Left lung (tissue), 10 donors: ENCODE data around the gene BRD7. TPM values are rescaled to one million over a fixed set of nuclear protein-coding genes. Genes with fewer than 3 reads are reported as not detected.

Experiments used
- ATAC-seq: fragments of 200-7000 bp; cut with Tn5 transposase; one replicate; pipeline ENCODE4 v1.9.1; 2020; ENCODE audit warnings: moderate library complexity
- DNase-seq, 4 donors: peaks; one replicate each; pipeline ENCODE4 v3.0.0-alpha.2; 2013 to 2020
- H3K27ac ChIP-seq, 2 donors: fragments of 200-600 bp; sonication (generic) in 1 of 2; one replicate each; pipeline versions ENCODE4 v1.5.0 to v1.8.0; 2020 to 2021
- H3K27me3 ChIP-seq, 2 donors: fragments of 200-600 bp; sonication (generic) in 1 of 2; one replicate each; pipeline versions ENCODE4 v1.5.0 to v1.8.0; 2020 to 2021
- H3K36me3 ChIP-seq, 2 donors: fragments of 200-600 bp; sonication (generic) in 1 of 2; one replicate each; pipeline versions ENCODE4 v1.5.0 to v1.8.0; 2020 to 2021
- H3K4me1 ChIP-seq, 2 donors: fragments of 200-600 bp; one replicate each; pipeline ENCODE4 v1.8.0; 2021
- H3K4me3 ChIP-seq, 2 donors: fragments of 200-600 bp; sonication (generic) in 1 of 2; one replicate each; pipeline versions ENCODE4 v1.5.0 to v1.8.0; 2020 to 2021; ENCODE audit warnings: mild to moderate bottlenecking in 1 of 2
- H3K9me3 ChIP-seq, 2 donors: fragments of 200-600 bp; sonication (generic) in 1 of 2; one replicate each; pipeline versions ENCODE4 v1.5.0 to v1.8.0; 2020 to 2021
- intact Hi-C, 2 donors: fragments of 100-400 bp; cut with DNase I; formaldehyde crosslinking; loops; one replicate each; pipeline versions ENCODE4 v1.11.2 to v1.14.2; 2022
- polyA plus RNA-seq, 6 donors: library from polyadenylated mRNA; unstranded; fragments of 120-200 nt; gene quantifications; one replicate each; pipeline ENCODE4 v1.2.1, GENCODE V29; 2013; ENCODE audit not compliant: insufficient read length in 6 of 6
- total RNA-seq, 2 donors: library from RNA; stranded (reverse); fragmentation: NEBNext Ultra II Directional; extraction: Animal tissue kit (Norgen Biotek cat#: 25700); gene quantifications; one replicate each; pipeline ENCODE4 v1.2.1, GENCODE V29; 2021
- TF ChIP-seq, protein P1 (sequence below), 2 donors: fragments of 200-600 bp; sonication (generic) in 1 of 2; IDR thresholded peaks; one replicate each; pipeline versions ENCODE4 v1.5.0 to v1.8.0; 2021; ENCODE audit warnings: antibody characterized with exemption in 2 of 2
- donor health status: DM: no; HTN: yes; CAD: no.
- donor health status: DM: no; HTN: no; CAD: no.

Gene BRD7
- total and polyA plus RNA-seq, 8 donors, result 59.8 to 113 (median 97.6) TPM

DNA sequence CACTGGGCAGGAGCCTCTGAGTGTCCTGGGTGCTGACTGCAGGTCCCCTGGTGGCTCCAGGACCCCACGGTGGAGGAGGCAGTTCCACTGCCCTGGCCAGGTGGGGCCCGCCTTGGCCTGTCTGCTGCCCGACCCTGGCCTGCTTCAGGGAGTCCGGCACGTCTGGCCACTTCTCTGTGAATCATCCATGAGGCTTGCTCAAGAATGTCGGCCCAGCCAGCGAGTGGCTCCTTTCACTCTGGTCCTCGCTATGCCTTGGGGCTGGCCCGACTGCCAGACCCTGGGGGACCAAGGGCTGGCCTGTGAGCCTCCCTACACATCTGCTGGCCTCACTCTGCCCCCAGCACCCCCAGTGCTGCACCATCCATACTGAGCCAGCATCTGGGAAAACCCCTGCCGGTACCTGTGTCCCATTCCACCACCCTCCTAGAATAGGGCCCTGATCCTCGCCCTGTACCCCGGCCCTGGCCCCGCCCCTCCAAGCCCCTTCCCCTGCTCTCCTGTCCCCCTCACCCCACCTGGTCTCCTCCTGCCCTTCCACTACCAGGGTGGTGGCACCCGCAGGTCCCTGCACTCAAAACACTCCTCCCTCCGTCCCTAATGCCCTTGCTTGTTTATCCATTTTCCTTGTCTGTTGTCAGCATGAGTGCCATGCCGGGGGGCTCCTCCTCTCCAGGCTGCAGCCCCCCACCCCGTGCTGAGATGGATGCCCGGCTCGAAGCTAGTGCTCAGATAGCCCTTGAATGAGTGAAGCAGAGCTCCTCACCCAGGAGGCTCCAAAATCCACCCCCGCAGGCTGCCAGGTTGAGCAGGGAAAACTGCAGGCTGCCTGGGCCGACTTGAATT, 66.9 kb downstream of the BRD7 start:
- intact Hi-C loops, result no loop called here
- H3K4me1 ChIP-seq, result peaks cover 3 to 21% of the 10 kb centered on the region in 2 donors
- peaks cover 0 to 100% of the 10 kb centered on the region in 2 donors for H3K36me3 ChIP-seq
- no peaks in the 10 kb centered on the region for H3K27me3 ChIP-seq
- peak in 2 of 4 donors; percentile 63 to 79 for DNase-seq
- TF ChIP-seq, protein P1, sequence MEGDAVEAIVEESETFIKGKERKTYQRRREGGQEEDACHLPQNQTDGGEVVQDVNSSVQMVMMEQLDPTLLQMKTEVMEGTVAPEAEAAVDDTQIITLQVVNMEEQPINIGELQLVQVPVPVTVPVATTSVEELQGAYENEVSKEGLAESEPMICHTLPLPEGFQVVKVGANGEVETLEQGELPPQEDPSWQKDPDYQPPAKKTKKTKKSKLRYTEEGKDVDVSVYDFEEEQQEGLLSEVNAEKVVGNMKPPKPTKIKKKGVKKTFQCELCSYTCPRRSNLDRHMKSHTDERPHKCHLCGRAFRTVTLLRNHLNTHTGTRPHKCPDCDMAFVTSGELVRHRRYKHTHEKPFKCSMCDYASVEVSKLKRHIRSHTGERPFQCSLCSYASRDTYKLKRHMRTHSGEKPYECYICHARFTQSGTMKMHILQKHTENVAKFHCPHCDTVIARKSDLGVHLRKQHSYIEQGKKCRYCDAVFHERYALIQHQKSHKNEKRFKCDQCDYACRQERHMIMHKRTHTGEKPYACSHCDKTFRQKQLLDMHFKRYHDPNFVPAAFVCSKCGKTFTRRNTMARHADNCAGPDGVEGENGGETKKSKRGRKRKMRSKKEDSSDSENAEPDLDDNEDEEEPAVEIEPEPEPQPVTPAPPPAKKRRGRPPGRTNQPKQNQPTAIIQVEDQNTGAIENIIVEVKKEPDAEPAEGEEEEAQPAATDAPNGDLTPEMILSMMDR (IDR thresholded peaks at IDR 0.05), result no peak
- no peak overlapping the region for H3K4me3 ChIP-seq
- H3K9me3 ChIP-seq, result no peaks in the 10 kb centered on the region
- ATAC-seq, result peak; percentile 67
- peak overlapping the region in 1 of 2 donors; percentile 13 for H3K27ac ChIP-seq

DNA sequence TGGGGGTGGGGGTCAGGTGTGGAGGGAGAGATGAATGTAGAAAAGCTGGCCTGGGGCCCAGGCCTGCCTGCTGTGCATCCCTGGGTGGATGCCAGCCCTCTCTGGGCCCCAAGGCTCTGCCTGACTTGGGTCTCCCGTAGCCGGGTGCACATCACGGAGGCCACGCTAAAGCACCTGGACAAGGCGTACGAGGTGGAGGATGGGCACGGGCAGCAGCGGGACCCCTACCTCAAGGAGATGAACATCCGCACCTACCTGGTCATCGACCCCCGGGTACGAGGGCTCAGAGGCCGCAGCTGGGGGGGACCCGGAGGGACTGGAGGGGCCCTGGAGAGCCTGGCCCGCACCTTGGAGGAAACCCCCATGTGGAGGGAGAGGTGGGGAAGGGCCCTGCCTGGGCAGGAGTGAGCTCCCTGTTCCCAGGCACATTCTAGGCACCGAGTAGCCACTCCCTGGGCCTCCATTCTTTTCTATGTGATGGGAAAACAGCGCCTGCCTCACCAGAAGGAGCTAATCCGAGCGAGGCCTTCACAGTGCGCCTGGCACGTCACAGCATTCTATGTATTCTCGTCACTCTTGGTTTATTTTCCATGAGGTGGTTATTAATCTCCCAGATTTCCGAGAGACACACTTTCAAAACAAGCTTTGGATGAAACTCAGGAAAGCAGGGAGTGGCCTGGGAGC, 67.7 kb downstream of the BRD7 start:
- peak in 2 of 4 donors; percentile 32 to 61 for DNase-seq
- no peak for ATAC-seq
- H3K9me3 ChIP-seq, result no peaks in the 10 kb centered on the region
- intact Hi-C loops, result no loop called here
- H3K27ac ChIP-seq, result peak overlapping the region in 1 of 2 donors; percentile 13
- peaks cover 3 to 21% of the 10 kb centered on the region in 2 donors for H3K4me1 ChIP-seq
- TF ChIP-seq, protein P1 (IDR thresholded peaks at IDR 0.05), result no peak
- no peaks in the 10 kb centered on the region for H3K27me3 ChIP-seq
- no peak overlapping the region for H3K4me3 ChIP-seq
- peaks cover 0 to 100% of the 10 kb centered on the region in 2 donors for H3K36me3 ChIP-seq

DNA sequence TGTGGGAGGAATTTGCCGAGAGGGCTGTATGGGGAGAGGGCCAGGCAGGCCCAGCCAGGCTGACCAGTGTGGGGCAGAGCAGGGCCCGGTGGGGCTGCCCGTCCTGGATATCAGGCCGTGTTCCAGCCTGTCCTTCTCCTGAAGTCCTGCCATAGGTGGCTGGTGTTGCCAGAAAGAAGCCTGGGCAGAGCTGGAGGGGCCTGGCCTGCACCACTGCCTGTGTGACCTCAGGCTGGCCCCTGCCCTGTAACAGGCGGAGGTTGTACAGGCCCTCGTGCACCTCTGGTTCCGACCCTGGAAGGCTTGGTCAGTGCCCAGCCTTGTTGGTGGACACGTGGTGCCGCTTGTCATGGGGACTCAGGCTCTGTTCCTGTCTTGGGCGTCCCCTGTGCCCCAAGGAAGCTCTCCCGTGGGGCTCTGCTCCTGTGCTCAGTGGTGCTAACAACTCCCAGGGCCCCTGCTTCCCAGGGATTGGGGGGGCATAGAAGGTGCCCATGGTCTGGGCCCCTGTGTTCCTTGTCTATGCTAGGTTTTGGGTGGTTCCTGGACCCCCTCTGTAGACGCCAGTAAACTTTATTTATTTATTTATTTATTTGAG, 69.2 kb downstream of the BRD7 start:
- Histone ChIP-seq H3K9me3 (no peaks in the 10 kb centered on the region), H3K4me3 (no peak overlapping the region), H3K27me3 (no peaks in the 10 kb centered on the region), H3K36me3 (peaks cover 0 to 99% of the 10 kb centered on the region in 2 donors), H3K4me1 (peaks cover 3 to 21% of the 10 kb centered on the region in 2 donors), H3K27ac (no peak overlapping the region)
- TF ChIP-seq, protein P1 (IDR thresholded peaks at IDR 0.05), result no peak
- intact Hi-C loops, result no loop called here
- ATAC-seq (no peak), DNase-seq (peak in 2 of 4 donors; percentile 25 to 53)

DNA sequence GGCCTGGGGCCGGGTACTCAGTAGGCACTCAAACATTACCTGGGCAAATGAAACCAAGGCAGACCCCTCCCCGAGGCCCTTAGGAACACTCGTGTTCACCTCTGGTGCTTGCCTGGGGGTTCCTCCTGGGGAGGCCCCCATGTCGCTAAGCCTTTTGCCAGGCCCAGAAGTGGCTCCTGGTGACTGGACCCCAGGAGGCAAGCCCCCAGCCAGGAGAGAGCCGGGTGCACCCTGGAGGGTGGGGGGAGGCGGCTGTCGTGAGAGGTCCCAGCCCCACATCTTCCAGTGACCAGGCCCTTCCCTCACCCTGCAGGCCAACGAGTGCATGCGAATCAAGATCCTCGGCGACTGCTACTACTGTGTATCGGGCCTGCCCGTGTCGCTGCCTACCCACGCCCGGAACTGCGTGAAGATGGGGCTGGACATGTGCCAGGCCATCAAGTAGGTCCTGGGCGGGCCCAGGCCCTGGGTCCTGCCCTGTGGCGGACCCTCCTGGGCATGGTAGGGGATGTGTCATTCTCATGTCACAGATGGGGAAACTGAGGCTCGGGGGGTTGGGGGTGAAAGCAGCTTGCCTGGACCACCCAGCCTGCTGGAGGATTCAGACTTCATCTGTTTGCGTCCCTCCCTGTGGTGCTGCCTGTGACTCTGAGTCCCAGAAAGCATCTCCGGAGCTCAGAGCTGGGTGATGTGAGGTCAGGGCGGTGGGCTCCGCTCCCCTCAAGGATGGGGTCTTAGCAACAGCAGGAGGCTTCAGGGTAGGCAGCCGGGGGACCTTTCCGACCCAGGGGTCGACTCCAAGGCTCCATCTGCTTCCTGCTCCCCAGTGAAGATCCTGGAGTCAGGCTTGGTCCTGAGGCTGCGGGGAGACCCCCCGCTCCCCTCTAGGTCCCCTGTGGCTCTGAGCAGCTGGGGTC, 69.9 kb downstream of the BRD7 start:
- Histone ChIP-seq H3K27ac (no peak overlapping the region), H3K4me3 (no peak overlapping the region), H3K36me3 (peaks cover 0 to 99% of the 10 kb centered on the region in 2 donors), H3K27me3 (no peaks in the 10 kb centered on the region), H3K9me3 (no peaks in the 10 kb centered on the region), H3K4me1 (peaks cover 0 to 18% of the 10 kb centered on the region in 2 donors)
- DNase-seq, result peak in 2 of 4 donors; percentile 19 to 49
- no peak for ATAC-seq
- TF ChIP-seq, protein P1 (IDR thresholded peaks at IDR 0.05), result no peak
- intact Hi-C loops, result no loop called here
